ENCODE data around the gene PSME3IP1. TPM values are rescaled to one million over a fixed set of nuclear protein-coding genes. Genes with fewer than 3 reads are reported as not detected.

The PSME3IP1 gene
- total RNA-seq, 1 experiment from 2014 or later: 103 TPM

DNA sequence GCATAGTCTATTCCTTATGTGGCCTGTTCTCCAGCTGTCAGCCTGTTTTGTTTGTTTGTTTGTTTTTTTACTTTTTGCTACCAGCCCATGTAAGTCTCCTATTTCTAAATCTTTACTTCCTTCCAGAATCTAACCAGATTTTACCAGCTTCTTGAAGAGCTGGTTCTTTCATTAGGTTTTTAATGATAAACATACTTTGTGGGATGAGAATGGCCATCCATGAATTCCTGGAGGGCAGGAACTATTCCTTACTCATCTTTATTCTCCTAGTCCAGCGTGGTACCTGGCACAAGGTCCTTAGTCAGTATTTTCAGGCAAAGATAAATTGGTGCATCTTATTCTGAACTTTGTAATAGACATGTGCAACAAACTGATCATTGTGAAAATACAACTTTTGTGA is 17.6 kb upstream of the PSME3IP1 start:
- Mint-ChIP-seq H3K27ac (peak overlapping the region in 1 of 3 experiments; percentile 84; a peak in 2 of 7 replicates), H3K36me3 (ENCODE audit: insufficient read depth in 1 of 3, low read depth in 3 of 3) (peaks cover 18 to 47% (median 44%) of the 10 kb centered on the region in 3 experiments)
- H3K9ac ChIP-seq (ENCODE audit: extremely low read depth, insufficient read length, low read length): no peak overlapping the region

More for the DNA sequence above, 17.6 kb upstream of the PSME3IP1 start:
- H3K27ac ChIP-seq (ENCODE audit: insufficient read length, low read depth, low read length): no peak overlapping the region
- no peak overlapping the region for H2BK15ac ChIP-seq (ENCODE audit: low read depth, low read length)
- H3K4ac ChIP-seq (ENCODE audit: low read depth, low read length): no peak overlapping the region
- Mint-ChIP-seq H3K4me3 (no peak overlapping the region), H3K9me3 (peaks cover 0 to 5% of the 10 kb centered on the region in 2 experiments; a peak in 4 of 5 replicates), H3K4me1 (no peaks in the 10 kb centered on the region), H3K27me3 (ENCODE audit: low read depth) (no peaks in the 10 kb centered on the region)
- no peaks in the 10 kb centered on the region for H3K79me1 ChIP-seq (ENCODE audit: insufficient read depth, low read depth, low read length, poor library complexity, severe bottlenecking)
- H3K4me2 ChIP-seq (ENCODE audit: insufficient read depth, insufficient read length, low read length): no peak overlapping the region
- no peak overlapping the region for H4K91ac ChIP-seq (ENCODE audit: insufficient read length, low read depth, low read length)
- no peaks in the 10 kb centered on the region for H3K23me2 ChIP-seq (ENCODE audit: insufficient read length, low read depth, low read length, poor library complexity, severe bottlenecking)
- H3K14ac ChIP-seq (ENCODE audit: insufficient read depth, low read length): no peak overlapping the region
- H3K18ac ChIP-seq (ENCODE audit: insufficient read length, low read depth, low read length): no peak overlapping the region
- no peak overlapping the region for H2BK5ac ChIP-seq (ENCODE audit: insufficient read length, low read length)
- WGBS (ENCODE audit: extremely low coverage, insufficient read length, low lambda C conversion rate): no CpG with 5 or more reads among the region's 1 CpG
- no peak overlapping the region for H2BK120ac ChIP-seq (ENCODE audit: low read depth, low read length, poor library complexity, severe bottlenecking)
- H2AFZ ChIP-seq (ENCODE audit: low read length): no peak overlapping the region
- no peaks in the 10 kb centered on the region for H4K20me1 ChIP-seq (ENCODE audit: control insufficient read depth, insufficient read depth, insufficient read length)
- DNase-seq: no peak
- no peak overlapping the region for H3K56ac ChIP-seq (ENCODE audit: insufficient read length, low read depth, low read length)
- H3T11ph ChIP-seq (ENCODE audit: low read length): no peak overlapping the region
- no peak overlapping the region for H3K23ac ChIP-seq (ENCODE audit: insufficient read length, low read depth, low read length)
- no peak overlapping the region for H4K5ac ChIP-seq (ENCODE audit: insufficient read length, low read depth, low read length)
- H3K79me2 ChIP-seq (ENCODE audit: insufficient read depth, low read length): no peaks in the 10 kb centered on the region
- no peaks in the 10 kb centered on the region for H3K9me3 ChIP-seq (ENCODE audit: control insufficient read depth, low read depth, low read length)
- no peak for TF ChIP-seq CTCF (conservative IDR thresholded peaks at IDR 0.05)
- H4K8ac ChIP-seq (replicated peaks; ENCODE audit: insufficient read length, low read depth, low read length): no peak overlapping the region
- no peaks in the 10 kb centered on the region for H3K27me3 ChIP-seq (ENCODE audit: insufficient read depth, low read length)
- H3K4me1 ChIP-seq (ENCODE audit: insufficient read depth, low read length): no peaks in the 10 kb centered on the region
- H2BK20ac ChIP-seq (ENCODE audit: low read depth, low read length, poor library complexity, severe bottlenecking): no peak overlapping the region
- no peak overlapping the region for H2BK12ac ChIP-seq (ENCODE audit: insufficient read length, low read depth, low read length)
- no peak overlapping the region for H2AK5ac ChIP-seq (ENCODE audit: insufficient read length, low read length)

Data from H9 (cell line).